Measurements from ENCODE around the gene SLC25A42.
"Not testable (repeated sequence)": the region's sequence is repeated elsewhere in the genome, so short reads cannot be mapped to it uniquely, and the experiment has no call there.

The SLC25A42 gene

GRCh38 chr19:19063183-19064097 is at the start of gene SLC25A42:
TSS of gene SLC25A42 (plus strand) at chr19:19063994. CDS start at chr19:19096125, 32,131 bp downstream.
- DNase-seq (ENCODE audit: low spot score): peak; percentile 100

- no peak for DNase-seq (ENCODE audit: low spot score)
Measured at GRCh38 chr19:19021115-19021514, 42.7 kb upstream of the SLC25A42 start.

DNA sequence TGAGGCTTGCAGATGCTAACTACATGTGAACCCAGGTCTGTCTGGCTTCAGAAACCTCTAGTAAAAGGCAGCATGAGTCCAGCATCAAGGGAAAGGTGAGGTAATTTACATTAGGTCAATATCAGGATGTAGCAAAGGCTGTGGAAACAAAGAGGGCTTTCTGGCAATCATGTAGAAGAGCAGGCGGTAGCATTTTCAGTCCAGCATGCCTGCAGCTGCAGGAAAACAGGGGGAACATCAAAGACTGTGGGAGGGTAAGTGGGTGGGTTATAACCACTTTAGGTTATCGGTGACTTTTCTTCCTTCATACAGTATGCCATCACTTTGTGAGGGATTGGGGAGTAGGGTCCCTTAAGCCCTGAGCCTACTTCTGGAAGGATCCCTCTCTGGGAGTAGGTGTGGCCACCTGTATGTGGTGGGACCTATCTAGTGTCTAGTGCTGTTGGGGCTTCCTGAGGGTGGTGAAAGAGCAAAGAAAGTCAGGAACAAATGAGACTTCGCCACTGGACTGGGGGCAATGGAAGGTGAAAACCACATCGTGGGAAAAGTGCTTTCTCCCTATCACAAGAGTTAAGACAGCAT is 41.3 kb upstream of the SLC25A42 start:
- no peak for DNase-seq (ENCODE audit: low spot score)

GRCh38 chr19:19023376-19023775 is 40.4 kb upstream of the SLC25A42 start:
- not testable (repeated sequence) for DNase-seq (ENCODE audit: low spot score)

DNA sequence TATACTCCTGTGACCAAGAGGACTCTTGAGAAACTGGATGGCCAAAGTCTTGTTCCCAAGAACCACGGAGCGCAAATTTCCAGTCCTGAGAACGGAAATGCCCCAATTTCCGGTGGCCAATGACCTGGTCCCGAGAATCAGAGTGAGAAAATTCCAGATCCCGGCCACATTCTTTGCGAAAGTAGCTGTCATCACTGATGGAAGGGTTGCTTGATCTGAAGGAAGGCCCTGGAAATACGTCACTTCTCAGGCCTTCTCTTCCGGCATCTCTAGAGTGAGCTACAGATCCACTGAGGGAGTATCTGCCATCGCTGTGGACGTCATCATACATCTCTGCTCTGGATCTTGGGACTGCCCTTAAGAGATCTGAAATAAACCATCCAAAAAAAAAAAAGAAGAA is 37.9 kb upstream of the SLC25A42 start:
- DNase-seq (ENCODE audit: low spot score): no peak

GRCh38 chr19:19026299-19026971 is 37.4 kb upstream of the SLC25A42 start:
- DNase-seq (ENCODE audit: low spot score): no peak

DNA sequence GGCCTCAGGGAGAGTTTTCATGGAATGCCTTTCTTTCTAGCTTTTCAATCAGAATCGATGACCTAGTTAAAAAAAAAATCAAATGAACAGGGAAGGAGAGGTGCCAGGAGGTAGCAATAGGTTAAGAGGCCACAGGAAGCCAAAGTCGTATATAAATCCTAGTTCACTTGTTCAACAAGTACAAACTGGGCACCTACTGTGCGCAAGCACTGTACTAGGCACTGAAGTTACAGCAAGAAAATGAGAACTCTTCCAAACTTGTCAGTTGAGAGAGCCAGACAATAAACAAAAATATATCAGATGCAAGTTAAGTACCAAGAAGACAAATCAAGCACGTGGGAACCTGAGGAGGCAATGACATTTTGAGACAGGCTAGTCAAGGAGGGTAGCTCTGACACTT is 36.6 kb upstream of the SLC25A42 start:
- DNase-seq (ENCODE audit: low spot score): no peak

GRCh38 chr19:19028526-19028925 is 35.3 kb upstream of the SLC25A42 start:
- DNase-seq (ENCODE audit: low spot score): no peak

DNA sequence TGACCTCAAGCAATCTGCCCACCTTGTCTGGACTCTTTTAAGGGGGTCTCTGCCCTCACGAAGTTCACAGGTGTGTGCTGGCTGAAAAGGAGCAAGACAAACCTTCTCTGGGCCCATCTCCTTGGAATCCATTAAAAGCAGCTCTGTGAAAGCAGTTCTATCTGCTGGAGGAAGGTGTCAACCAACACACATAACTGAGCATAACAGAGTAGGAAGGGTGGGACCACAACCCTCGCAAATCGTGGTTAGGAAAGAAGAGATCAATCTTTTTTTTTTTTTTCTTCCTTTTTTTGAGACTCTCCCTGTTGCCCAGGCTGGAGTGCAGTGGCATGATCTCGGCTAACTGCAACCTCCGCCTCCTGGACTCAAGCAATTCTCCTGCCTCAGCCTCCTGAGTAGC is 31.9 kb upstream of the SLC25A42 start:
- DNase-seq (ENCODE audit: low spot score): no peak

- peak; percentile 95 for DNase-seq (ENCODE audit: low spot score)
Measured at GRCh38 chr19:19032420-19033175, 31.2 kb upstream of the SLC25A42 start.

- DNase-seq (ENCODE audit: low spot score): no peak
Measured at GRCh38 chr19:19033176-19033425, 30.7 kb upstream of the SLC25A42 start.

DNA sequence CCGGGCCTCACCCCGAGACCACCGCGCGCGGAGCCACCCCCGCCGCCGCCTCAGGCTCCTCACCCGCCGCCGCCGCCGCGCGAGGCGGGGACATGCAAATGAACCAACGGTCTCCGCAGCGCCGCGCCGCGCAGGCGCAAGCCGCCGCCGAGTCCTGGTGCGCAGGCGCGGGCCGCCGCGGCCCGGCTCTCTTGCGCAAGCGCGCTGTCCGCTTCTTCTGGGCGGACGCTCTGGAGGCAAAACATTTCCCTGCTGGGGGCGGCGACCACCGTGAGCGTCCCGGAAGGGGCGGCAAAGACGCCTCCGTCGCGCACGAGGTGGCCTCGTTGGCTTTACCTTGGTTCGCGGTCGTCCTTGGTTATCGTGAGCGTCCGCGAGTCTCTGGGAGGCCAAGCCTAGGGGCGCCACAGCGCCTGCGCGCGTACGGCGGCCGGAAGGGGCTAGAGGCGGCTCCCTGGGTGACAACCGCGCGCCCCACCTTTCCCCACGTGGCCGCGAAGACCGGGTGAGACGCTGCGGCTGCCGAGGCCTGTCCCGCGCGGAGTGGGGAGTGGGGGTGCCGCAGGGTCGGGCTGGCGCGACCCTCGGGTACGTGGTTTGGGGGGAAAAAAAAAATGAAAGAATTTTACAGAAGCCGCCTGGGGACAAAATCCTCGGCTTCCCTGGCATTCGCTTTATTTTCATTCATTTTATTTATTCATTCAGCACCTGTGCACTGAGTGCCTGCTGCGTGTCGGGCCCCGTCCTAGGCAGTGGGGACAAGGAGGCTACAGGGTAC is 30.2 kb upstream of the SLC25A42 start, which contains the start of the genes ARMC6 and SUGP2:
ARMC6 (plus strand) TSS at position 178 of the 778 bp plus-strand sequence. CDS start 607 bp downstream, outside the sequence.
SUGP2 (minus strand) TSS at position 92 of the 778 bp plus-strand sequence. CDS start 2,446 bp downstream, outside the sequence.
- peak; percentile 99 for DNase-seq (ENCODE audit: low spot score)

- peak; percentile 81 for DNase-seq (ENCODE audit: low spot score)
Measured at GRCh38 chr19:19034204-19034624, 29.6 kb upstream of the SLC25A42 start.

- DNase-seq (ENCODE audit: low spot score): peak; percentile 52
Measured at GRCh38 chr19:19039901-19040300, 23.9 kb upstream of the SLC25A42 start.

DNA sequence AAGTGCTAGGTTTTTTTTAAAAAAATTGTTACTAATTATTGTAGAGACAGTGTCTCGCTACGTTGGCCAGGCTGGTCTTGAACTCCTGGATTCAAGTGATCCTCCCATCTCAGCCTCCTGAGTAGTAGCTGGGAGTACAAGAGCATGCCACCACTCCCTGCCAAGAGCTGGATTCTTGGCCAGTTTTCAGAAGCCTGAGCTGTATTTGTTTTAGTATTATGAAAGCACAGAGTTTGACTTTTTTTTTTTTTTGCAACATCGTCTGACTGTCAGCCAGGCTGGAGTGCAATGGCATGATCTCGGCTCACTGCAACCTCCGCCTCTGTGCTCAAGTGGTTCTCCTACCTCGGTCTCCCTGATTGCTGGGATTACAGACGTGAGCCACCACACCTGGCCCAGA is 23.4 kb upstream of the SLC25A42 start:
- DNase-seq (ENCODE audit: low spot score): no peak

DNA sequence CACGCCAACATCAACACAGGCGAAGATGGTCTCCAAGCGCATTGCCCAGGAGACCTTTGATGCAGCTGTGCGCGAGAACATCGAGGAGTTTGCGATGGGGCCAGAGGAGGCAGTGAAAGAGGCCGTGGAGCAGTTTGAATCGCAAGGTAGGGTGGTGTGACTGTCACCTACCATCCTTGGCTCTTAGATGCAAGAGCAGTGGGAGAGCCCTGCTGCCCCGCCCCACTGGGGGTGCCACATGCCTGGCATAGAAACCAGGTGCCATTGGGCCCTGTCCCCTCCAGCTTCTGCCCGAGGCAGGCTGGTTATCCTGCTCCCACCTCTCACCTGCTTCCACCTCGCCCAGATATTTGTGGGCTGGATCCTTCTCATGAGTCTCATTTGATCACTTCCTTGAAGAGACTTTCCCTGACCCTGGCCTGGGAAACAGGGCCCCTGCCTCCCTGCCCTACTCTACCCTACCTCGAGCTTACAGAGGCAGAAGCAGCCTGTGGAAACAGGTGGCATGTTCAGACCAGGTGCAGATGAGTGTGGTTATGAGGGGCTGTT is 21.0 kb upstream of the SLC25A42 start:
- no peak for DNase-seq (ENCODE audit: low spot score)

DNA sequence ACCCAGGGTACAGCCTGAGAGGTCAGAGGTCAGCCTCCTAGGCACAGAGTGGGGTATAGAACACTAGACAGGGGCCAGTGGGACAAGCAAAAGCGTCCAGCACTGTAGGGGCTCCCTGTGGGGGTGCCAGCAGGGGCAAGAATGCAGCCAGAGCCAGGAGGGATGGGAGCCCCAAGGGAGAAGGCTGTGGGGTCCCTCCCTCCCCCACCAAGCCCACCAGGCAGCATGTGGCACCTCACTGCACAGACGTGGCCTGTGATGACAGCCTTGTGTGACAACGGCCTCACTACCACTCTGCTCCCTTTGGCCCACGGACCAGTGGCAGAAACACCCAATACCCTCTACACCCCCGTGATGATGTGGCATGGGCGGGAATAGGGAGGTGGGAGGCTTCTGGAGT is 20.3 kb upstream of the SLC25A42 start:
- no peak for DNase-seq (ENCODE audit: low spot score)

- no peak for DNase-seq (ENCODE audit: low spot score)
Measured at GRCh38 chr19:19043881-19044280, 19.9 kb upstream of the SLC25A42 start.

DNA sequence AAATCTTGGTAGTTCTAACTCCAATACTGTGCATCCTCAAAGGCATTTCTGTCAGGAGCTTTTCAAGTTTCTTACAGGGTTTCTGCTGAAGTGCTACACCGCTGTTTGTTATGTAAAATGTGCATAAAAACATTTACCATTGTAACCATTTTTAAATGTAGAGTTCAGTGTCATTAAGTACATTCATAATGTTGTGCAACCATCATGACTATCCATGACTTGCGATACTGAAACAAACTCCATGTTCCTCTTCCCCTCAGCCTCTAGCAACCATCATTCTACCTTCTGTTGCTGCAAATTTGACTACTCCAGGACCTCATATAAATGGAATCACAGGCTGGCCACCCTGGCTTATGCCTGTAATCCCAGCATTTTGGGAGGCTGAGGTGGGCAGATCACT is 14.4 kb upstream of the SLC25A42 start:
- DNase-seq (ENCODE audit: low spot score): no peak

DNA sequence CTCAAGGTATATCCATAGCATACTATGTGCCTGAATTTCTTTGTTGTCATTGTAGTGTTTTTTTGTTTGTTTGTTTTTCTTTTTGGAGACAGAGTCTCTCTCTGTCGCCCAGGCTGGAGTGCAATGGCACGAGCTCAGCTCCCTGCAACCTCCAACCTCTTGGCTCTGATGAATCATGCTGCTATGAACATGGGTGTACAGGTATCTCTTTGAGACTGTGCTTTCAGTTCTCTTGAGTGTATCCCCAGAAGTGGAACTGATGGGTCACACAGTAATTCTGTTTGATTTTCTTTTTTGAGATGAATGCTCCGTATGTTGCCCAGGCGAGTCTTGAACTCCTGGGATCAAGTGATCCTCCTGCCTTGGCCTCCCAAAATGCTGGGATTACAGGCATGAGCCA is 13.7 kb upstream of the SLC25A42 start:
- no peak for DNase-seq (ENCODE audit: low spot score)

- DNase-seq (ENCODE audit: low spot score): no peak
Measured at GRCh38 chr19:19050731-19051130, 13.1 kb upstream of the SLC25A42 start.
